ENCODE results near the gene CRHR2.

GRCh38 chr7:30618961-30619360 is 63.3 kb downstream of the CRHR2 start:
- TF ChIP-seq CTCF (IDR thresholded peaks at IDR 0.05) (no peak), POLR2A (IDR thresholded peaks at IDR 0.05) (no peak)
